CD4-positive, alpha-beta T cell treated with Interleukin-15 for 4 hours (primary cell): ENCODE measurements around the gene WDFY3.
"Not testable (repeated sequence)": the region's sequence is repeated elsewhere in the genome, so short reads cannot be mapped to it uniquely, and the experiment has no call there.

ENCODE experiments used
- DNase-seq: peaks from one replicate; pipeline ENCODE4 v3.0.0-alpha.2; 2020; ENCODE audit warnings: low spot score

WDFY3 gene

GRCh38 chr4:84673475-84674240, 292.8 kb downstream of the WDFY3 start:
- no peak for DNase-seq

GRCh38 chr4:84672177-84672576, 294.3 kb downstream of the WDFY3 start:
- no peak for DNase-seq

DNA sequence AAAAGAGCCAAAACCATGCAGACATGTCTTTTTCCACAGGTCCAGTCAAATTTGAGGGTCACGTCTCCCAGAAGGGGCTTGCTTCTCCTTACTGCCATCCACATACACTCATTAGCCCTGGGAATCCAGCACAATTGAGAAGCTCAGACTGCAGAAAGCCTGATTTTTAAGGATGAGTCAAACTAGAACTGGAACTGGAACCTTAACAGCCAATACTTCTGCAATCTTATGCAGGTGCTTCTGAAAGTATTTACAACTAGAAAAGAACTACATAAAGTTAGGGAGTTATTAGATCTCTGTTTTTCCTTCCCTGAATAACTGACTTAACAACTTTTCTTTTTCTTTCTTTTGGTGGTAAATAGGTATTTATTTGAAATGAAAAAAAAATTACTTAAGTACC, 297.3 kb downstream of the WDFY3 start:
- no peak for DNase-seq

DNA sequence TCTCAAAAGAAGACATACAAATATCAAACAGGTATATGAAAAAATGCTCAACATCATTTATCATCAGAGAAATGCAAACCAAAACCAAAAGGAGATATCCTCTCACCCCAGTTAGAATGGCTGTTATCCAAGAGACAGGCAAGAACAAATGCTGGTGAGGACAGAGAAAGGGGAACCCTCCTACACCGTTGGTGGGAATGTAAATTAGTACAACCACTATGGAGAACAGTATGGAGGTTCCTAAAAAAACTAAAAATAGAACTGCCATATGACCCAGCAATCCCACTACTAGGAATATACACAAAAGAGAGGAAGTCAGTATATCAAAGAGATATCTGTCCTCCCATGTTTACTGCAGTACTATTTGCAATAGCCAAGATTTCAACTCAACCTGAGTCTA, 300.1 kb downstream of the WDFY3 start:
- no peak for DNase-seq

GRCh38 chr4:84664767-84665166, 301.7 kb downstream of the WDFY3 start:
- DNase-seq: not testable (repeated sequence)

GRCh38 chr4:84661191-84661939, 305.1 kb downstream of the WDFY3 start:
- no peak for DNase-seq

DNA sequence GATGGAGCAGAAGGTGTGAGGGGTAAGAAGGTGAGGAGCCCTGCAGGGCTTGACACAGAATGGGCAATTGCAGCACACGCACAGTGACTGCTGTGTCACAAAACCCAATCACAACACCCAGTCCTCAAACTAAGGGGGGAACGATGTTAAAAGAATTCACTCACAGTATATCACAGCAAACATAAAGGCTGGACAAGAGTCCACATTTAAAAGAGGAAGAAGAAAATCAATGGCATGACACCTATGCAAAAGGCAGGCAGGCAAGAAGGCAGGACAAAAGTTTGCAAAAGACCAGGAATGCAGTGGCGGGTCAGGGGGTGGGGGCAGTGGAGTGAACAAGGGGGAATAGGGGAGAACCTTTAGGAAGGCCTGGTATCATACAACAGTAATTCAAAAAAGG, 305.9 kb downstream of the WDFY3 start:
- no peak for DNase-seq

- DNase-seq: no peak
These were observed 314.0 kb downstream of the WDFY3 start for GRCh38 chr4:84652478-84652877.

DNA sequence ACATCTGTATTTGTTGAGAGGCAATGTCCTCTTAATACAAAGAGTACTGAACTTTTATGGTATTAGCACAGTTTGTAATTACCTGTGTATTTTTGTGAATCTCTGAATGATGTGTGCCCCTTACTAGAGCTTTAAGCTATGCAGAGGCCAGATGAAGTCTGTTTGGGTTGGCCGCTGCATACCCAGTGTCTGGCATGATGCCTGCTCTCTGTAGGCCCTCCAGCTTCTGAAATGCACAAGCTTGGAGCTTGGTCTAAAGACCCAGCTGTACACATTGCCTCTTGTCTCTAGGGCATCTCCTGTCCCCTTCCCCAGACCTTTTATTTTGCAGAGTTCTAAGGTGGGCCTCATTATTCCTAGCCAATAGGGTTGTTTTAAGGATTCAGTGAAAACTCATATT, 315.0 kb downstream of the WDFY3 start:
- no peak for DNase-seq

GRCh38 chr4:84648863-84649647, 317.4 kb downstream of the WDFY3 start:
- DNase-seq: no peak

DNA sequence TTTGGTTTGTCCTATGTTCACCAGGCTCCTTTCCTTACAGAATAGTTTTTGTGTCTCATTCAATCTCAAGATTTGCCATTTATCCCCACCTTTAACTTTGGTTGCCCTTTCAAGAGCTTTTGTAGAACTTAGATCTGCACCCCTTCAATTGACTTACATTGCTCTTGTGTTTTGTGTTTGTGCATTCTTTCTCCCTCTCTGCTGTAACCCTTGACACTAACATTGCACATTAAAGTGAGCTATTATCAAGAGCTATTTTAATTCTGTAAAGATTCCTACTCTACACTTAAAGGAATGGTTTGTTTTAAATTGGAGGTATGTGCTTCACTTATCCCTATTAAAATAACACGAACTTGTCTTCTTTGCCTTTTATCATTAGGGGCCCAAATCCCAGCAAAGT, 318.3 kb downstream of the WDFY3 start:
- no peak for DNase-seq

GRCh38 chr4:84647312-84647884, 319.1 kb downstream of the WDFY3 start:
- no peak for DNase-seq

- no peak for DNase-seq
These were observed 322.4 kb downstream of the WDFY3 start for GRCh38 chr4:84644087-84644486.

DNA sequence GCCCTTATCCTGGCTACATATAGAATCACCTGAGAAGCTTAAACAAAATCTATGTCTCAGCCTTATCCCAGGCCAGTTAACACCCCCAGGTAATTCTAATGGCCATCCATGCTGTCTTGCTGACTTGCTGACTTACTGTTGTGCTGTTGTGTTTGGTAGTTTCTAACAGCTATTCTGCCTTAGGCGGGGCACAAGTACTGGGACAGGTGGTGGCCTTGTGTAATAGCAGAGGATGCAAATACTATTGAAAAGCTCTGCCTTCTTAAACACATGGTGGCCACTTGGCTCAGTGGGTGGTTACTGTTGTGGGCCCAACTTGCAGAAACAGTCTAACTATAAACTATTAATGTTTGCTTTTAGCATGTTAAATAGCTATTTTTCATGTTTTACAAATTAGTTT, 327.3 kb downstream of the WDFY3 start:
- DNase-seq: no peak

DNA sequence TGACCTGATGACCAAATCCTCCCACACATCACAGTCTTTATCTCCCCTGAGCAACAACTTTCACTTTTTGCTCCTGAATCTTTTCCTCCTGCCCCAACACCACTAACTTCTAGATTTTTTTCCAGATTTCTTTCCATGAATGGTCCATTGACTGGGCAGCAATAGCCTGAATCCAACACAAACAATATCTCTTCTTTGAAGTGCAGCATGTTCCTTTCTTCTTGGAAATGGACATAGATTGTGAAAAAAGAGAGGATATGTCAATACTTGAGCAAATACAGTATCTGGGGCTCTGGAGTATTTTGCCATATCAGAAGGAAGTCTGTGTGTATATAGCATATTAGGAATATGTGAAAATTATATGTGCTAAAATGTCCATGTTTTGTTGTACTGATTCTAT, 328.4 kb downstream of the WDFY3 start:
- no peak for DNase-seq

- DNase-seq: no peak
These were observed 331.5 kb downstream of the WDFY3 start for GRCh38 chr4:84634961-84635360.

DNA sequence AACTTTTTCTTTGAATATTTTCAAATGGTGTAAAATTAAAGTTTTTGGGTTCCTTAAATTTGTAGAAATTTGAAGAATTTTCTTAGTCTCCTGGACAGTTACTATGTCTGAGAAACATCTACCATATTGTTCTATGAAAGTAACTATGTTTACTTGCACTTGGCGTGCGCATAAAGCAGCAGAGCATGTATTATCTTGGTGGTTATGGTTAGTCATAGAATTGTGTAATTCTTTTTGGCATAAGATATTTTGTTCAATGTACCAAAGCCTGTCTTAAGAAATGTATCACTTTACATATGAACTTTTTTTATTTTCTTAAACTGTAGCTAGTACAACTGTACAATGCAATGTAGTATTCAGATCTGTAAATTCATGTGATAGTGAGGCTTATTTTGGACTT, 334.4 kb downstream of the WDFY3 start:
- DNase-seq: no peak

DNA sequence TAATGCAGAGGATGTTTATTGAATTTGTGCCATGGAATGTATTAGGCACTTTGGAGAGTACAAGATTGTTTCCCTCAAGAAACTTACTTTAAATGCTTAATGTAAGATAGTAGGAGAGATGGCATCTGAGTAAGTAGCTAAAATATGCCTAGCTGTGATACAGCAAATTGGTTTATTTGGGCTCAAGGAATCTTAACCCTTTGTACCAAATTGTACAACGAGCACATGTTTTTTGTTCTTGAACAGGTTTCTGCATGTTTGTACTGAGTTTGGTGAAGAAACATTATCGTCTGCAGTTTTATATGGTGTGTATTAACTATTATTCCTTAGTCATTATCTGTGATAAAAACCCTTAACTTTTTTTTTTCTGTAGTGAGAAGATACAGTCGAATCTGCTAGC, 334.9 kb downstream of the WDFY3 start:
- DNase-seq: no peak

DNA sequence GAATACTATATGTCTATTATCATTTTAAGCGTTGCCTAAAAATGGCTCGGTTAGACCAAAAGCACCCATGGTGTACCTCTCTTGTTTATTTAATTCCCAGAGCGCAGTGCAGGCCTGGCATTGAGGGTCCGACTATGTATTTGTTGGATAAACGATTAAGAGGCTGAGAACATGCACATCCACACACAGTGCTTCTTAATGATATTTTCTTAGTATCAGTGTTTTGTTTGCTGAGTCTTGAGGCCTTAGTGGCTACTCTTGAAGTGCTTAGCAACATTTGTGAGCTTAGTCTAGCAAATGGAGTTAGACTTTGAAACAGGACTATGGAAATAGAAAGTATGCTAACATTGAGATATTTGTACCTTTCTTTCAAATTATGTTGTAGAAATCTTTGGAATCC, 339.8 kb downstream of the WDFY3 start:
- DNase-seq: no peak

DNA sequence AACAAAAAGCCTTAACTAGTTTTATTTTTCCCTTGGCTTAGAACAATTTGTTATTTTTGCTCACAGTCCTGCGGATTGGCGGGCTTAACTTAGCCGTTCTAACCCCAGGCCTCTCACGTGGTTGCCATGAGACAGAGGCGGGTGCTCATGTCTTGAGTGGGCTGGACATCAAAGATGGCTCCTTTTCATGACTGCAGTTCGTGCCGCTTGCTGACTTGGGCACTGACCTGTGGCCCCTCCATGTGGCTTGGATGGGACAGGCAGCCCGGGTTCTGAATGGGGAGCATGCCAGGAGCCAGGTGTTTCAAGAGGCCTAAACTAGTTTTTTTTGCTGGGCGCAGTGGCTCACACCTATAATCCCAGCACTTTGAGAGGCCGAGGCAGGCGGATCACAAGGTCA, 342.8 kb downstream of the WDFY3 start:
- no peak for DNase-seq

GRCh38 chr4:84622959-84623358, 343.5 kb downstream of the WDFY3 start:
- DNase-seq: no peak
